GM10266 (cell line): ENCODE data around the gene ITGBL1.

Experiments used
- DNase-seq: peaks from one replicate; pipeline ENCODE4 v3.0.0; 2012; ENCODE audit errors: extremely low spot score
- CTCF ChIP-seq: IDR thresholded peaks from 2 replicates; pipeline ENCODE4 v1.5.1; 2012; ENCODE audit warnings: mild to moderate bottlenecking, low read depth; ENCODE audit not compliant: control insufficient read depth, insufficient read depth; ENCODE audit errors: missing control alignments

Gene ITGBL1

GRCh38 chr13:101612735-101613134, 160.3 kb downstream of the ITGBL1 start:
- TF ChIP-seq CTCF, result no peak
- no peak for DNase-seq

GRCh38 chr13:101614491-101614890, 162.0 kb downstream of the ITGBL1 start:
- no peak for DNase-seq
- no peak for TF ChIP-seq CTCF

- no peak for DNase-seq
- no peak for TF ChIP-seq CTCF
Measured at GRCh38 chr13:101618440-101619187, 166.1 kb downstream of the ITGBL1 start.

GRCh38 chr13:101621099-101621498, 168.6 kb downstream of the ITGBL1 start:
- no peak for DNase-seq
- no peak for TF ChIP-seq CTCF

- no peak for DNase-seq
- no peak for TF ChIP-seq CTCF
Measured at GRCh38 chr13:101623470-101624209, 171.2 kb downstream of the ITGBL1 start.

GRCh38 chr13:101624210-101624922, 171.9 kb downstream of the ITGBL1 start:
- TF ChIP-seq CTCF, result no peak
- no peak for DNase-seq

GRCh38 chr13:101624981-101625380, 172.5 kb downstream of the ITGBL1 start:
- no peak for DNase-seq
- TF ChIP-seq CTCF, result no peak
